ENCODE measurements around the gene PTPRK.

The PTPRK gene

DNA sequence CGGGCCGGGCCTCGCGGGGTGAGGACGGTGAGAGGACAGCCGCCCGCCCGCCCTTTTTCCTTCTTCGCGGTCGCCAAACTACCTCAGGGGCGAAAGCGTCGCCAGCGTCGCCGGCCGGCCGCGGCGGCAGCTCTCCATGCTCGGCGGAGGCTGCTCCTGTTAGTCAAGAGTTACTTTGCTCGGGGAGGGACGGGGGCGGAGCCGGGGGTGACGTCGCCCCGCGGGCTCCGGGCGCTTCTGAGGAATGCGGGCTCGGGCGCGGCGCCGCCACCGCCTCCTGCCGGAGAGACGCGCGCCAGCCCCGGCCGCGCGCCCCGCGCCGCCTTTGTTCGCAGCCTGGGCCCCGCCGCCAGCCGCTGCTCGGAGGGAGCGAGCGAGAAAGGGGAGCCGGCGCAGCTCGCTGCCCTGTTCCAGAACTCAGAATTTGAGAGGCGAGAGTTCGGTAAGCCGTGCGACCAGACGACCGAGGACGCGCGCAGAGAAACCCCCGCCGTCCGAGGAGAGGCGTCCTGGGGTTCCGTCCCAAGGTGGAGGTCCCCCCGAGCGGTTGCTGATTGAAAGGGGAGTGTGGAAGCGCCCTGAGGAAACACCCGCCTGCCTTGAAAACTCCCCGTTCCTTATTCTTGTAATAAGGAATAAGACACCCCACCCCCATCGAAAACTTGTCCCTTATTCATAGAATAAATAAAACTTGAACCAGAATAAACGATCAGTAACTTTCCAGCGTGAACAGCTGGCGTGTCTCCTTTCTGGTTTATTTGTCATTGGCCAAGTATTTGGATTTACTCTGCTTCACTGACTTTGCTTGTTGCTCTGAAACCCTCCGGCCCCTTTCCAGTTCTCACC lies at the start of gene PTPRK:
Gene PTPRK (minus strand): TSS at position 164 of the 846 bp plus-strand sequence. CDS start 241 bp downstream, outside the sequence.
- peak; percentile 82 for DNase-seq (ENCODE audit: extremely low read depth, low read depth)
- TF ChIP-seq, protein P1, sequence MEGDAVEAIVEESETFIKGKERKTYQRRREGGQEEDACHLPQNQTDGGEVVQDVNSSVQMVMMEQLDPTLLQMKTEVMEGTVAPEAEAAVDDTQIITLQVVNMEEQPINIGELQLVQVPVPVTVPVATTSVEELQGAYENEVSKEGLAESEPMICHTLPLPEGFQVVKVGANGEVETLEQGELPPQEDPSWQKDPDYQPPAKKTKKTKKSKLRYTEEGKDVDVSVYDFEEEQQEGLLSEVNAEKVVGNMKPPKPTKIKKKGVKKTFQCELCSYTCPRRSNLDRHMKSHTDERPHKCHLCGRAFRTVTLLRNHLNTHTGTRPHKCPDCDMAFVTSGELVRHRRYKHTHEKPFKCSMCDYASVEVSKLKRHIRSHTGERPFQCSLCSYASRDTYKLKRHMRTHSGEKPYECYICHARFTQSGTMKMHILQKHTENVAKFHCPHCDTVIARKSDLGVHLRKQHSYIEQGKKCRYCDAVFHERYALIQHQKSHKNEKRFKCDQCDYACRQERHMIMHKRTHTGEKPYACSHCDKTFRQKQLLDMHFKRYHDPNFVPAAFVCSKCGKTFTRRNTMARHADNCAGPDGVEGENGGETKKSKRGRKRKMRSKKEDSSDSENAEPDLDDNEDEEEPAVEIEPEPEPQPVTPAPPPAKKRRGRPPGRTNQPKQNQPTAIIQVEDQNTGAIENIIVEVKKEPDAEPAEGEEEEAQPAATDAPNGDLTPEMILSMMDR (IDR thresholded peaks at IDR 0.05; ENCODE audit: low read depth, low read length), result peak; percentile 18

DNA sequence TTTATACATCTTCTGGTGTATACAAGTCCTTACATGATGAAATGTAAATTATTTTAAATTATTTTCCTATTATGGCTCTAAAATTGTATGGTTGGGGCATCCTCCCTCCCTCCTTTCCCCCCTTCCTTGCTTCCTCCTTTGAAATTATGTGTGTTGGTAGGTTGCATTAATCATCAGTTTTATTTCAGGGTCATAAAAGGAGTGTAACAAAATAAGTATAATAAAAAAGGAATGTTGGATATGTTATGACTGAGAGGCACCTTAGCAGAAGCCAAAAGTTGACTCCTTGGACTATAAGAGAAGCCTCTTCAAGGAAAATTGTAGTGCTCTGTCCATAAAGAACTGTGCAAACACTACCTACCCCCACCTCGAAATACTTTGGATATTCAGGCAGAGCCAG lies 46.6 kb upstream of the PTPRK start:
- DNase-seq (ENCODE audit: extremely low read depth, low read depth), result no peak
- TF ChIP-seq, protein P1 (IDR thresholded peaks at IDR 0.05; ENCODE audit: low read depth, low read length), result no peak

DNA sequence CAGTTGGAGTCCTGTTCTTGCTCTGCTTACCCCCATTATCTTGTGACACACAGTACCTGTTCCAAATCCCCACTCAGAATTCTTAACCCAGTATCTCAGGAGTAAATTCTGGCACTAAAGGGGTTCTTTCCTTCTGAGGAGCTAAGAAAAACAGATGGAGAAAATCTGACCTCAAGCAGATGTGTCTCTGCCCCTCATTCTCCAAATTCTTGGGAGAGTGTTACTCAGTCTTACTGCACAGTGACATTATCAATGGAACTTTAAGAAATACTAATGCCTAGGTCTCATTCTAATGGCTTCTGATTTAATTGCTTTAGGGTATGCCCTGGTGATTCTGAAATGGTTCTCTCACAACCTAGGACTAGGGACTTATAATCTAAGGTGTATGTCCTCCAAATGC lies 40.6 kb upstream of the PTPRK start:
- no peak for DNase-seq (ENCODE audit: extremely low read depth, low read depth)

DNA sequence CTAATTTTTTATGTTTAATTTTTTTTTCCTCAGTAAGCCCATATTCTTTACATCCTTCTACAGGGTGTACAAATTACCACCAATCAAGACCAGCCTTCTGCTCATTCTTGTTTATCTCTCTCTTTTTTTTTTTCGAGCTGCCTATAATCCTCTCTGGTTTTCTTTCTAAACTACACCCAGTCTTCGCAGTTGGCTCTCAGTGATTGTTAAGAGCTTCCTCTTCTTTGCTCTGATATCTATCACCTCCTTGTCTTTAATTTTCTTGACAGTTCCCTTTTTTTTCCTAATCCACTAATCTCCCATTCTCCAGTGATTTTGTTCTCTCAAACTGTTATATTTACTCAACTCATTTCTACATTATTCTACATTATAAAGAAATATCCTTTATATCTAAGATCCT lies 38.5 kb upstream of the PTPRK start:
- DNase-seq (ENCODE audit: extremely low read depth, low read depth), result no peak
- TF ChIP-seq, protein P1 (IDR thresholded peaks at IDR 0.05; ENCODE audit: low read depth, low read length), result no peak

More for the DNA sequence above, 40.6 kb upstream of the PTPRK start:
- TF ChIP-seq, protein P1 (IDR thresholded peaks at IDR 0.05; ENCODE audit: low read depth, low read length), result no peak

DNA sequence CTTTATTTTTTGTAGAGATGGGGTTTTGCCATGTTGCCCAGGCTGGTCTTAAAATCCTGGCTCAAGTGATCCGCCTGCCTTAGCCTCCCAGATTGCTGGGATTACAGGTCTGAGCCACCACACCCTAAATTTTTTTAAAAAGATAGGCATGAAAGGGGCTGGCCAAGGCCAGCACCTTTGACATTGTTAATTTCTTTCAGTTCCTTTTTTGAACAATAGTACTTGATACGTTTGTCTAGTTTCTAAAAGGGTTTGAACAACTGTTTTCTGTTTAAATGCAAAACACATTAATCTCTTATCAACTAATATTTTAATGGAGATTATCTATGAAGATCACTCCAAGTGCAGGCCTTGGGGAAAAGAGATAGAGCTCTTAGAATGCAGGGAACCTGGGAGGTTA lies 37.6 kb upstream of the PTPRK start:
- TF ChIP-seq, protein P1 (IDR thresholded peaks at IDR 0.05; ENCODE audit: low read depth, low read length), result no peak
- DNase-seq (ENCODE audit: extremely low read depth, low read depth), result no peak

DNA sequence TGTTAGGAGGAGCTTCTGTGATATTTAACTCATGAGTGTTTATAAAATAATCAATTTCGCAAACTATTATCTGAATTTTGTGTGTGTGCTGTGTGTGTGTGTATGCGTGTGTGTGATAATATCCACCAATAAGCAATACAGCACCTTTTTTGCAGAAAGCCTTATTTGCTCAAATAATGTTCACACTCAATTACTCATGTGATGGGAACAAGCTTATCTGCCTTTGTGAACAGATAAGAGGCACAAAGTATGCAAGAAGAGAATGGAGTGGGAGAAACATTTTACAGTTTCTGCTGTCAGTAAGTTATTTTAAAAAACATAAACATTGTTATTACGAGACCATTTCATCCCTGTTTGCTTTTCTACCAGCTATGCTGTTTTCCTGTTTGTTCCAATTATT lies 36.7 kb upstream of the PTPRK start:
- TF ChIP-seq, protein P1 (IDR thresholded peaks at IDR 0.05; ENCODE audit: low read depth, low read length), result no peak

DNA sequence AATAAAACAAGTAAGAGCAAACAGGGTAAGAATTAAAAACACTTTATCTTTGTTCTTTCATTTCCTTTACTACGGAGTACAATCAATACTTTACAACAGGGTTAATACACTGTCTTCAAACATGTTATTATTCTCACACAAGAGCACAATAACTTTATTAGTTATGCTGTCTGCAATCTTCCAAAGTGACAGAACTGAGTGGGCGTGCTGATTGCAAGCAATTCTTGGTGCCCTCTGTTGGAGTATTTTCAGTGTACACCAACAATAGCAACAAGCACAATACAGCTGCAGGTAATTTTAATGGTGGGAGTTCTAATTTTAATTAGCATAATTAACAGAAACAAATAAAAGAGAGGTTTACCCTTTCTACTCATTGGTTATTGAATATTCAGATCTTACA lies 33.9 kb upstream of the PTPRK start:
- no peak for DNase-seq (ENCODE audit: extremely low read depth, low read depth)
- TF ChIP-seq, protein P1 (IDR thresholded peaks at IDR 0.05; ENCODE audit: low read depth, low read length), result peak; percentile 26

More for the DNA sequence above, 36.7 kb upstream of the PTPRK start:
- no peak for DNase-seq (ENCODE audit: extremely low read depth, low read depth)

Measured in AG09319 (cell line).